ENCODE data around the gene CDC14B.

- TF ChIP-seq CTCF (IDR thresholded peaks at IDR 0.05) (no peak), EZH2 (IDR thresholded peaks at IDR 0.05; ENCODE audit: borderline replicate concordance, insufficient read depth, low read depth, low read length, poor library complexity, severe bottlenecking) (no peak)
Observed at GRCh38 chr9:96615411-96615810, 4.2 kb downstream of the CDC14B start.

Data from B cell (primary cell).